GM04503 (cell line): ENCODE measurements around the gene ZFP36L1.

Experiments used
- DNase-seq: peaks from one replicate; pipeline ENCODE4 v3.0.0-alpha.2; 2012; ENCODE audit warnings: low read depth

ZFP36L1 gene

DNA sequence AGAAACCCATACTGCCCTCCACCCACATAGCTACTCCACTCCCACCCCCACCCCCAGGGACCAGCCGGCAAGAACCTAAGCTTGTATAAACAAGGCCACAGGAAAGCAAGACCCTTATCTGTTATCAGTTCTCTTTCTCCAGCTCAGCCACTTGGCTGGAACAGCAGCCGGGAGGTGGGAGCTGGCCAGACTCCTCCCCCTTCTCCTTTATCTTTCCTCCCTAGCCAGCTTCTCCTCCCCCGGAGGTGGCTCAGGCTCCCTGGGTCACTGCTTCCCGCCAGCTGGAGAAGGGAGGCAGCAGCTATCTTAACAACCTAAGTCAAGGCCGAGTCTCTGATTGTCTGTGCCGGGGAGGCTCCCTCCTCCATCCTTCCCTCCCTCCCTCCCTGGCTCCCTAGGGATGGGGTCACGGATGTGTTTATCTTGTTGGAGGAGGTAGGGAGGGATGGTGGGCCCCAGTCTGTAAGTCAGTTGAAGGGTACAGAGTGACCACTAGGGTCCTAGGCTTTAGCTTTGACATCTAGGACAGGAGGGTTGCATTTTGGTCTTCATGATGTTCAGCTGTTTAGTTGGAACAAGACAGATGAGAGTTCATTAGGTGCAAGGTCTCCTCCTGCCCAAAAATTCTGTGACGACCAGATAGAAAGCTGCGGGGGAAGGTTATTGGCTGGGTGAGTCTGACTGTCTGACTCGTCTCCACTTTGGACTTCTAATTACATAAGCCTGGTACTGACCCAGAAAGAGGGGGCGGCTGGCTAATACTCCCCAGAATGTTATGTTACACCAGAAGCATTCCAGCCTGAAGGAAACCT is 29.7 kb downstream of the ZFP36L1 start:
- peak; percentile 37 for DNase-seq

DNA sequence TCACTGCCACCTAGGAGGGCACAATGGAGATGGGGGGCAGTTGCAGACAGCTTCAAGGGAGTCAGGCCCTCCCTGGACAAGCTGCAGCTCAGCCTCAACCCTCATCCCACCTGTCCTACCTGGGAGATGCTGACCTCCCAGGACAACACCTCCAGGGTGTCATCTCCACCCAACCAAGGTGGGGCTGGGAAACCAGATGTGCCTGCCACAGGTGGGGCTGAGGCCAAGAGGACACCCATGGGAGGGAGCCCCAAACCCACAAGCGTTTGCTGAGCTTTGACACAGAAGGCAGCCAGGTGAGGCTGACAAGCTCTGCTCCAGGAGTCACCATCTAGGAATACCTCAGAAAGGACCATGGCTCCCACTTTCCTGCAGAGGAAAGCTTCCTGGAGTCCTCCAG is 31.5 kb downstream of the ZFP36L1 start:
- no peak for DNase-seq

DNA sequence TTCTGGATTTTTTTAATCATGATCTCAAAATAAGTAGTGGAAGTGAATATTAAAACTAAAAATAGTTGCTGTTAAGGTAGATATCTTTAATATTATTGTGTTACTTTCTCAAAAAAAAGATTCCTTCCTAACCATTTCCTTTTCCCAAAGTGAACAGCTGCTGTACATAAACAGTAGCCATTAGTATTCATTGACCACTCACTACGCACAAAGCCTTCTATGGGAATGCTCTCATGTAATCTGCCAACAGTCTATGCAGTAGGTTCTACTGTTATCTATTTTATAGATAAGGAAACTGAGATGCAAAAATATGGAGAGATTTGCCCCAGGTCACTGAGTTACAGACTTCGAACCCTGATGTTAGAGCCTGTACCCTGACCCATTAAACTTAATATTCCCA is 32.1 kb downstream of the ZFP36L1 start:
- DNase-seq = no peak

DNA sequence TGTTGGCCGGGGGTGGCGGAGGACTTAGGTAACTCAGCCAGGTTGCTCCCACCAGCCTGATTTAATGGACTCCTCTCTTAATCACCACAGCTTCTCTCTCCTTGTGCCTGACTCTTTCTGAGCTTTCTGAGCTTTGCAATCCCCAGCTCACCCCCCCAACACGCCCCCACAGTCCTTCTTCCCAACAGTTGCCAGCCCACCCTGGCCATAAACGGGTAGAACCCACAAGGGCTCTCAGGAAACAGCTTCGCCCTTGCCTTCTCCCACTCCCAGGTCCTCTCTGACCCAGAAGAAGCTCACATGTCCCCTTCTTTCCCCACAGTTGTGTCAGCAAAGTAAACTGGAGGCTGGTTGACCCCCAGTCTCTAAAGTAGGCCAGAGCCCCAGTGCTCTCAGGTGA is 32.9 kb downstream of the ZFP36L1 start:
- no peak for DNase-seq

DNA sequence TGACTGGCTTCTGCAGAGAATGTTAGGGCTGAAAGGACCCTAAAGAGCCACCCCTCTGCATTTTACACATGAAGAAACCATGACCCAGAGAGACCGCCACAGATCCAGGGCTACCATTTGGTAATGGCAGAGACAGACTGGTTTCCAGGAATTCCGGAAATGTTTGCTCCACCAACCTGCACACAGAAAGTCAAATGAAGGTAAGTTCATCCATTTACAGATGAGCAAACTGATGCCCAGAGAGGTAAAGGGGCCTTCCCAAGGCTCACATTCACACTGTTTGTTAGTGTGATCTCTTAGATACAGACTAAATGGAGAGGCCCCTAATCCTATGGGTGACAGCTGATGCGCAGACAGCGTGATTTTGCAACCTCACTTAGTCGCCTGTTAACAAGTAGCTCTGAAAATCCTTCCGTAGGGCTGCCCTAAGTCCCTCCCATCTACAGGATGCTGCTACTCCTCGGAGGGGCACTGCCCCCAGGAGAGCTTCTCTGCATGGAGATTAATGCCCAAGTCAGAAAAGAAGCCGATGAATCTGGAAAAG is 33.8 kb downstream of the ZFP36L1 start:
- DNase-seq = no peak

DNA sequence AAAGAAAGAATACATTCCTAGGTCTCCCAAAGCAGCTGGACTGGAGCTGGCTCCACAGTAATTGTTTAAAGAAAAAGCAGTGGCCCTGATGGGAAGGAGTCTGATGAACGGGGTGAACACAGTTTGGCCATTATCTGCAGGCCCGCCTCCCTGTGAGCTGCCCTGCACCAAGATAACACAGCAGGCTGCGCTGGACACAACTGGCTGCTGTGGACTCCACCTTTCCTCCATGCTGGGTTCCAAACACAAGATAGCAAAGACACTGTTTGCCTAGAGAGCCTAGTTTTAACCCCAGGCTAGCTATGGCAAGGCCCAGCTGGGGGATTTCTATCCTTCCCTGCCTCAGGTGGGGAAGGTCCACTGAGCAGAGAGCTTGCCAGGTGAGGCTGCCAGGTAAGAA is 34.6 kb downstream of the ZFP36L1 start:
- no peak for DNase-seq

DNA sequence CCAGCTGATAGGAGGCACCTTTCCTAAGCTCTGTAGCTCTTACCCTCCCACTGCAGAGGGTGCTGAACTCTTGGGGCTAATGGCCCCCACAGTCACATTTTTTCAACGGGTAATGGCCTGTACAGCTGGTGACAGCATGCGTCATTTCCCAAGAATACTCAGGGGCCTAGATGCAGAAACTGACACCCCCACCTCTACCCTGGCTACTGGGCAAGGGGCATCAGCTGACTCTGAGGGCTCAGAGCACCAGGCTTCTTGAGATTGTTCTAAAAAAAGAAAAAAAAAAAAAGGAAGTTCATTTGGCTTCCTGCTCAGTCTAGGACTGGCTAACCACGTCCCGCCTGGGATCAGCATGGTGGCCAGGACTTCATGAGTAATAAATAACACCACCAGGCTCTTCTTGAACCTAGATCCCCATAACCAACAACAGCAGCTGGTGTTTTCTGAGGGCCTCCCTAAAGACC is 35.2 kb downstream of the ZFP36L1 start:
- DNase-seq = peak; percentile 40

DNA sequence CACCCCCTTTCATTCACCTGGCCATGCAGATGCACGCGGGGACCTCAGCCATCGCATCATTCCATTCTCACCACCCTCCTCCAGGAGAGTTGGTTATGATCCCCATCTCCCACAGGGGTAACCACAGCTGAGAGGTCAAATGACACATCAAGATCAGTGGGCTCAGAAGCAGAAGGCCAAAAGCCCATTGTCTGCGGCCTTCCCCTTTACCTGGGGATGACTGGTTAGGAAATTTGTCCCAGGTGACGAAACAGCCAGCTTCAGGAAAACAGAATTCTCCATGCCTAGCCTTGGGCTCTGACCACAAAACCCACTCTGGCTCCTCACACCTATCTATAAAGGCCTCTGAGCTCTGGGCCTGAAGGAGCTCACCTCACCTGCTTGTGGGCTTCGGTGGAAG is 36.1 kb downstream of the ZFP36L1 start:
- DNase-seq = no peak

DNA sequence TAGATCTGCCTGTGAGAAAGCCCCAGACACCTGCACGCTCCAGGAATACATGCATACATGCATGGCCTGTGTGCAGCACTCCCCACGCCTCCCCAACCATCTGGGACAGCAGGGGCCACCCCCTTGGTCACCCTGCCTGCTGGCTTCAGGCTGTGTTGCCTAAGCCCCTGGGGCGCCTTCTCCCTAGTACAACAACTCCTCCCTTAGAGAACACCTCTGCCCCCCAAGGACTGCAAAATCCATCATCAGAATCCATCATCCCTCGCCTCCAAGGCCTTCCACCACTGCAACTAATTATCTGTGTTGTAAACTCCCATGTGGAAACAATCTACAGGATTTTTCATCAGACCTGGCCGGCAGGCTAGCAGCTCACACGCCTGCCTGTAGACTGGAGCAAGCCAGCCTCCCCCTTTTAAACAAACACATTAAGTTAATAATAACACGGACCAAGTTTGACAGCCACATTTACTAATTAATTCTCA is 36.8 kb downstream of the ZFP36L1 start:
- no peak for DNase-seq

DNA sequence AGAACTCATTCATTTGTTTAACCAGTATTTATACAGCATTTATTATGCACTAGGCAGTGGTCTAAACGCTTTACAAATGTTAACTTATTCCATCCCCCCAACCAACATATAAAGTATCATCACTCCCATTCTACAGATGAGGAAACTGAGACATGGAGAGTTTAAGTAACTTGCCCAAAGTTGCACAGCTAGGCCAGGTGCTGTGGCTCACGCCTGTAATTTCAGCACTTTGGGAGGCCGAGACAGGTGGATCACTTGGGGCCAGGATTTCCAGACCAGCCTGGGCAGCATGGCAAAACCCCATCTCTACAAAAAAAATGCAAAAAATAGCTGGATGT is 37.9 kb downstream of the ZFP36L1 start:
- DNase-seq = no peak

DNA sequence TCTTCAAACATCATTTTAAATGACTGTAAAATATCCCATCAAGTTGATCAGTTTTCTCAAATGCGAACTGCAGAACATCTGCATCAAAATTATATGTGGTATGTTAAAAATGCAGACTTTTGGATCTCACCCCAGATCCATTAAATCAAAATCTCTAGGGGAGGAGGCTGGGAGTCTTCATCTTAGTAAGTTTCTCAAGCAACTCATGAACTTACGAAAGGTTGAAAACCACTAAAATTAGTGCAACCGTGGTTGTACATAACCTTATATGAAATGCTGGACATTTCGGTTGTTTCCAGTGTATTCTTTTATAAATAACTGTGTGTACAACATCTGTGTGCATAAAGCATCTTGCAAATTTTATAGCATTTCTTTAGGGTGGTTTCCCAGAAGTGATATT is 39.2 kb downstream of the ZFP36L1 start:
- peak; percentile 57 for DNase-seq

DNA sequence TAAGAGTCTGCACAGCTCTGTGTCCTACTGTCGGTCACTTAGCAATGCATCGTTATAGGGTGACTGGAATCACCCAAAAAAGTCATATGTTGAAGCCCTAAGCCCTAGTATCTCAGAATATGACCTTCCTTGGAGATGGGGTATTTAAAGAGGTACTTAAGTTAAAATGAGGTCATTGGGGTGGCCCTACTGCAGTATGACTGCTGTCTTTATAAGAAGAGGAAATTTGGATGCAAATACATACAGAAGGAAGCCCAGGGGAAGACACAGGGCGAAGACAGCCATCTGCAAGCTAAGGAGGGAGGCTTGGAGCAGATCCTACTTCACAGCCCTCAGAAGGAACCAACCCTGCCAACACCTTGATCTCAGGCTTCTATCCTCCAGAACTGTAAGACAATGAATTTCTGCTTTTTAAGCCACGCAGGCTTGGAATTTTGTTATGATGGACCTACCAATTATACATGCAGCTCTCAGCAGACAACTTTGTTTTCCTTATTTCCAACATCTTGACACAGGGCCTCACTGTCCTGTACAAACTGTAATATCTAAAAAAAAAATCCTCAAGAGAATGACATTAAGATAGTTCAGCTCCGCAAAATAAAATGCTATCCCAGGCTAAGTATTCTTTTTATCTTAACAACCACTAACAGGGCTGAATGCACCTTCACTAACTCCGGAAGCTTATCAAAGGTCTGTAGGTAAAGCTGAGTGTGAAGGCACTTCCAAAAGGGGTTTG is 40.4 kb downstream of the ZFP36L1 start:
- DNase-seq = no peak

DNA sequence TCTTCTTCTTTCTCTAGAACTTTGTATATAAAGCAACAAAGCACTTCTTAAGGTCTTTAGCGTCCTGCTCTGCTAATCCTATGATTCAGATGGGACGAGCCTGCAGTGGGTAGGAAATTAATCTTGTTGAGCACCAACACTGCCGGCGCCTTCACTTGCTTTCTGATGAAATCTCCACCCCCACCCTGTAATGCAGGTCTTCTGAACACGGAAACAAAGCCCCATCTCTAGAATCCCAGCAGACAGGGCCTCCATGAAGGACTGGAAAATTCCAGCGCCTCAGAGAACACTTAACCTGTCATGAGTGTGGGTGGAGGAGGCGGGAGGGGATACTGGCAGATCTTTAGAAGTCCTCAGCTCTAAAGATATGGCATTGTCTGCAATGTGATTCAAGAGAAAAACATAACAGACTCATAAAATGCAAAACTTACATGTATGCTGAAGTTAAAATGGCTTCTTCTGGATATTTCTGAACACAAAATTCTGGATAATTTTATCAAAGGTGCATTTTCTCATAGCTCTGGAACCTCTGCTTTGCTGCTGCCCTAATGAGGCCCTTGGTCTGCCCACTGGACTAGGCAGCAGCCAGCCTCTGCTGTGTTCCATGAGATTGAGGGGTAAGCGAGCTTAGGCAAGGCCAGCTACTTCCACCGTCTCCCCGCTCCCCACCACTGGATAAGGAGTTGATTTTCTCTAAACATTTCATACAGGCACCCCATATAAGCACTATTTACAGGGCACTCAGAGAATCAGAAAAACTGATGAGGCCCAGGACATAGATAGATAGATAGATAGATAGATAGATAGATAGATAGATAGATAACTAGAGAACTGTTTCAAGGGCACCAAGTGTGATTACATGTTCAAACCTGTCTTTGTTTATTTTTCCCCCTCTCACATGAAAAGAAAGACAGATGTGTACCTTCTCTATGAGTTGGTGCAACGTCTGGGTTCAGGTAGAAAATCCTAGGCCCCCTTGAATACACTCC is 43.1 kb downstream of the ZFP36L1 start:
- DNase-seq = no peak

DNA sequence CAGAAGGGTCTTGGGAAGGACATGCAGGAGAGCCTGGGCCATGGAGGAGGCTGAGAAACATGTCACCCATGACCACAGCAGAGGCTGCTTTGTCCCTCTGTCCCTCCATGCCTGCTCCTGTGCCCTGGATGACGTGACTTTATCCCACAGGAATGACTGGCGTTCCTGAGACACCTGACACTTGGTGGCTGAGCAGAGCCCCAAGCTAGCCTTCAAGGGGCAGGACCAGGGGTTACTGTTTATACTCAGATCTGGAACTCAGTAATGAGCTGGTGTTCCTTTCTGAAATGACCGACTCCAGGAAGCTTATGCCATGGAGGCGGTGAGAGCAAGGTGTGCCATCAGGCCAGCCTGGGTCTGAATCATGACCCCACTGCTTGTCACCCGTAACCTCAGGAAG is 44.2 kb downstream of the ZFP36L1 start:
- DNase-seq = no peak

DNA sequence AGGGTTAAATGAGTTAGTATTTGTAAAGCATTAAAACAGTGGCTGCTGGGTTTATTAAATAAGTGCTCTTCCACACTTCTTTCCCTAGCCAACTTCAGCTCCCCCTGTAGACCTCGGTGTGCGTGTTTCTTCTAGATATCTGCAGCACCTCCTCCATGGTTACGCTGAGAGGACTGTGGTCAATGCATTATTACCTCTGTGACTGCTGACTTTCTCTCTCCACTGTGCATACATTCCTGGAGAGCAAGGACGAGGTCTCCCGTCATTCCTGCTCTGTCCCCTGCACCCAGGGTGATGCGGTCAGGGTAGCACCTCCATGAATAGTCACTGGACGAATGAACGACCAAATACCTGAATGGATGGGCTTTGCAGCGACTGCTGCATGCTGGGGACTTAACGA is 44.6 kb downstream of the ZFP36L1 start:
- no peak for DNase-seq

DNA sequence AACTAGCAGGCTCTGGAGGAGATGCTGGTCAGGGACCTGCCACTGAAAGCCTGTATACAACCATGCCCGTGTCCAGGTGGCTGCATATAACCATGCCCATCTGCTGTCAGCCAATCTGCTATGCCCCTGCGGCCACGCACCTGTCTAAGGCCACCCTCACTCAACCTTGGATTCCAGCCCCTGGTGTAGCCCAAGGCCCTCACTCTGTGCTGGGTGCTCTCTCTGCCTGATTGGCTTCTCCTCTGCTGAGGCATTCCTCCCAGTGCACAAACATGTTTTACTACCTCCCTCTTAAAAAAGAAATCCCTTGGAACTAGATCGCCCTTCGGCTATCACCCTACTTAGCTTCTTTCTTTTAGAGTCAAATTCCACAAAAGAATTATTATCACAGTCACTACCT is 45.5 kb downstream of the ZFP36L1 start:
- no peak for DNase-seq

DNA sequence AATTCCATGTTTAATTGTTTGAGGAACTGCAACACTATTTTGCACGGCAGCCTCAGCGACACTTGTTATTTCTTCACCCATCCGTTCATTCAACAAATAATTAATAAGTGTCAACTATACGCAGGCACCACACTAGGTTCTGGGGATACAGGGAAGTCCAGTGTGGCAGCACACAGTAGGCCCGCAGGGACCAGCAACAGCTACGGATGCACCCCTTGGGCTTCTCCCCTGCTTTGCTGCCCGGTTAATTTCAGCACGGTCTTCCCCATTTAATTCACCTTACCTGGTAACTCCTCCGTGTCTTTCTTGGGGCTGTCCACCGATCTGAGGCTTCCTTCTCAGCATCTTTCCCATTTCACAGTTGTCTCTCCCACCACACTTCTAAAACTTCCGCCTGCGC is 48.3 kb downstream of the ZFP36L1 start:
- no peak for DNase-seq

DNA sequence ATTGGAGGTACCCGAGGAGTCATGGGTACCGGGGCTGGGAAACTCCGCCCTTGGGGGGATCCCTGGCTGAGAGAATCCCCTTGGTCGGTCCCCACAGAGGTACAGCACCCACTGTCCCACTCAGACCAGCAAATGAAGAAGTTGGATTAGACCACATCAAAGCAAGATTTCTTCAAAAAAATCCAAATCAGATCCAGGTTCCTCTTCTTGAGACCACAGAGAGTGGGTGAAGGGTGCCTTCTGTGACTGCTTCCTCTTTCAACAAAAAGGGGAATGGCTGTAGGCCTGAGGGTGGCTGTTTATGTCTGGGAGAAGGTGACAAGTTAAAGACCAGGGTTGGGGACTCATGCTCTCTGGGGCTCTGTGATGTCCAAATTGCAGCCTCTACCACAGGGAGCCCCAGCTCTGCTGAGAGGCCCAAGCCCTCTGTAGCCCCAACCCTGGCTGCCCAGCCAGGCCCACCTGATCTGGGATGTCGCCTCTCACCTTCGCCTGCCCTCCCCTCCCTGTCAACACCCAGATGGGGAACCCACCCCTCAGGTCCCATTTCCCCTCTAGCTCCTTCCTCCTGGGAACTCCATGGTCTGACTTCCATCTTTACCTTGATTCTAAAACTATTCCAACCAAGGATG is 50.9 kb downstream of the ZFP36L1 start:
- DNase-seq = no peak

DNA sequence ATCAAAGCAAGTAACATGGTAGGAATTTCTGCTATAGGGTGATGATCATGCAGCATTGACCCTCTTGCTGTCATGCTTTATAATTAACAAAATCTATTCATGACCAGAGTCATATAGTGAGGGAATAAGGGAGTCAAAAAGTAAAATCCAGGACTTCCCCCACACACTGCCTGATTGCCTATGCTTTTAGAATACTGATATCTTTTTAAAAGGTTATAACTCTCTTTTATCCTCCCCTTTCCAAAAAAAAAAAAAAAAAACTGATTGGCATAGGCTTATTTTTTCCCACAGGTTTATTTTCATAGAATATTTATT is 51.4 kb downstream of the ZFP36L1 start:
- no peak for DNase-seq

DNA sequence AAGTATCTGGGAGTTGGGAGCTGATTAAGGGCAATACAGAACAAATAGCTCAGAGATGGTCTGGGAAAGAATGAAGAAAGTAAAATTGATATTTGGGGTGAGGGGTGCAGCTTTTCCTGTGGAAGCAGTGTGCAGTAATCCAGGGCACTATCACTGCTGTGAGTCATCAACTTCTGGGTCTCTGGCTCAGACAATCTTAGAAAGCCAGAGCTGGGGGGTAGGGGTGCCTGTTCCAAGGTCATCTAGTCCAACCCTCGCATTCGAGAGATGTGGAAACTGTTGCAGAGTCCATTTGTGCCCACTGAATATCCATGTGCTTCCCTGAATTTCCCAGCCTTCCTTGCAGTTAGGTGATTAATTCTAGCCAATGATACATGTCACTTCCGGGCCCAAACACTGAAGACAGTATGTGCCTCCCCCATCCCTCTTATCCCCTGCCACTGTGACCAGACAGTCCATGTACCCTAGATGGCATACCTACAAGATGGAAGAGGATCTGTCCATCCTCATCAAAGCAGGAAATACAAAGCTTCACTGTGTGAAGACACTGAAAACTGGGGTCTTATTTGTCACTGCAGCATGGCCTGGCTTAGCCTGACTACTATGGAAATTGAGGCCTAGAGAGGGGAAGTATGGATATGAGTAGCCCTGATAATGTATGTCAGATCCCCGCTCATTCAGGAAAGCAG is 51.9 kb downstream of the ZFP36L1 start:
- DNase-seq = no peak

DNA sequence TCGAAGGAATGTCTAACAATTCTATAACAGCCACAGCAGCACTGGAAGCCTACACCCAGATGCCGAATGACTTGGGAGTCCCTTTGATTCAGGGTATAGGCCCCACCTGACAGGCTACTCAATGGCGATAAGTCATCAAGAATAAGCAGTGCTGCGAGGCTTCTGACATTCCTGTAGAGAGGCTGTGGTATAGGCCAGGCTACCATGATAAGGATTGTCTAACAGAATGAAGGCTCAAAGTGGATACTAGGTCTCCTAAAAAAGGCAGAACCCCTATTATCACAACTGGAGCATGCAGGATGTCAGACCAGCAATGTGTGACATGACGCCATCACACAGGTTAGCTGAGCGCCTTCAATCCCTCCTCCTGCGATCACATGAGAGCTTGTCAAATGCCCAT is 53.2 kb downstream of the ZFP36L1 start:
- no peak for DNase-seq
